ENCODE data around the gene BCAS1. TPM values are rescaled to one million over a fixed set of nuclear protein-coding genes. Genes with fewer than 3 reads are reported as not detected.

Gene BCAS1
- total and polyA plus RNA-seq, 10 of the 15 experiments (the other 5 are each of a cell fraction or from before 2014, with no cell fraction given), result 0.21 to 1.4 (median 0.55) TPM

DNA sequence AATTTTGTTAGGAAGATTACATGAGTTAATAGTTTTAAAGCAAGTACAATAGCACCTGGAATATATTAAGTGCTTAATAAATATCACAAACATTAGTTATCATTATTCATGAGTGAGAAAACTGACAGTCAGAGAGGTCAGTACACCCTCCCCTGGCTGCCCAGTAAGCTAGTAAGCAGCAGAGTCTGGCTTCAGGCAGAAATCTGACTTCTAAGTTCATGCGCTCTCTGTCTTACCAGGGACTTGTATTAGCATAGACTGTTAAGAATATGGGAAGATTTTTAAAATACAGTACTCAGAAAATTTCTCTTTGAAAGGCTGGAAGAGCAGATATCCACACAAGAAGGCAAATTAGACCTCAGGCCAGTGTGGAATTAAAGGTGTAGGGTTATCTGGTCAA, 40.8 kb downstream of the BCAS1 start:
- H4K20me1 ChIP-seq (ENCODE audit: control insufficient read depth, insufficient read depth), result no peaks in the 10 kb centered on the region
- ATAC-seq (no peak), FAIRE-seq (no peak), DNase-seq (ENCODE audit: low read depth, low spot score) (no peak)
- H2AFZ ChIP-seq (ENCODE audit: control insufficient read depth, low read depth, low read length), result no peak overlapping the region
- H3K36me3 ChIP-seq (ENCODE audit: control insufficient read depth in 2 of 2, insufficient read depth in 2 of 2, low read length in 1 of 2), result no peaks in the 10 kb centered on the region
- BruUV-seq (replicated peaks), result no TSS peak
- intact Hi-C loops (cut with micrococcal nuclease; ENCODE audit: unreplicated experiment) (loop anchor here (1.0 kb wide), 1 partner anchor 12 kb away; no protein-coding TSS in a partner anchor), in situ Hi-C loops (cut with MboI) (no loop called here)
- no peak overlapping the region for H3K27ac ChIP-seq (ENCODE audit: control insufficient read depth, insufficient read depth)
- SMC1A ChIA-PET (ENCODE audit: uncharacterized antibody, unreplicated experiment), result interaction anchor here (0.8 to 1.8 kb wide), 2 partner anchors 11 to 12 kb away, joined by 3 to 5 read pairs; no protein-coding TSS in a partner anchor
- no peaks in the 10 kb centered on the region for H3K4me1 ChIP-seq (ENCODE audit: control insufficient read depth, insufficient read depth, low read length)
- no peaks in the 10 kb centered on the region for H3K27me3 ChIP-seq (replicated peaks in 1 of 2; ENCODE audit: control insufficient read depth in 2 of 2, insufficient read depth in 2 of 2, low read length in 1 of 2)
- H3K9ac ChIP-seq (ENCODE audit: control insufficient read depth, insufficient read depth, low read length), result no peak overlapping the region
- RAD21 ChIA-PET (ENCODE audit: unreplicated experiment), result no interaction called here
- H3K4me3 ChIP-seq, result no peak overlapping the region
- CTCF ChIA-PET, result interaction anchor here (1.0 to 2.2 kb wide), 4 partner anchors 14 to 73 kb away, joined by 5 to 7 read pairs (median 6); no protein-coding TSS in a partner anchor
- POLR2A ChIA-PET, result interaction anchor here (0.6 kb wide), 1 partner anchor 217 kb away, joined by 5 read pairs; no protein-coding TSS in a partner anchor
- 100% methylated on average over 1 of the region's 1 CpG for WGBS (ENCODE audit: insufficient coverage, insufficient replicate concordance, low lambda C conversion rate, missing lambda C conversion rate)
- H3K9me3 ChIP-seq (replicated peaks; ENCODE audit: control insufficient read depth, insufficient read depth, low read length), result no peaks in the 10 kb centered on the region; the same call in 2 of the 3 replicates
- no peaks in the 10 kb centered on the region for H3K79me2 ChIP-seq (ENCODE audit: control insufficient read depth, insufficient read depth, low read length)
- TF ChIP-seq TARDBP (IDR thresholded peaks at IDR 0.05; ENCODE audit: borderline replicate concordance), result no peak
- no peak for TF ChIP-seq PRDM15 (CRISPR knock-in tag; IDR thresholded peaks at IDR 0.05)
- no peak for TF ChIP-seq ATF2 (IDR thresholded peaks at IDR 0.05; ENCODE audit: low read length)
- no peak for TF ChIP-seq ETV6 (conservative IDR thresholded peaks at IDR 0.05 in 1 of 2, IDR thresholded peaks at IDR 0.05 in 1 of 2; ENCODE audit: borderline replicate concordance in 1 of 2, low read depth in 1 of 2)
- TF ChIP-seq, protein P1, sequence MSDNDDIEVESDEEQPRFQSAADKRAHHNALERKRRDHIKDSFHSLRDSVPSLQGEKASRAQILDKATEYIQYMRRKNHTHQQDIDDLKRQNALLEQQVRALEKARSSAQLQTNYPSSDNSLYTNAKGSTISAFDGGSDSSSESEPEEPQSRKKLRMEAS (IDR thresholded peaks at IDR 0.05; ENCODE audit: low read depth, low read length), result no peak
- no peak for TF ChIP-seq POU2F2 (IDR thresholded peaks at IDR 0.05; ENCODE audit: borderline replicate concordance, low read depth, low read length)
- TF ChIP-seq ZNF274 (IDR thresholded peaks at IDR 0.05; ENCODE audit: insufficient read depth, insufficient read length), result no peak
- TF ChIP-seq CEBPB (IDR thresholded peaks at IDR 0.05; ENCODE audit: borderline replicate concordance in 1 of 2, low read depth in 2 of 2, low read length in 2 of 2), result no peak
- no peak for TF ChIP-seq SUPT20H (IDR thresholded peaks at IDR 0.05; ENCODE audit: borderline replicate concordance, control insufficient read depth, low read depth, low read length)
- no peak for TF ChIP-seq PBX3 (IDR thresholded peaks at IDR 0.05; ENCODE audit: insufficient replicate concordance, low read depth, low read length)
- H3K4me2 ChIP-seq (ENCODE audit: control insufficient read depth, insufficient read depth), result no peak overlapping the region
